MM.1S (cell line): ENCODE data around the gene UBAC2.

Experiments used
- DNase-seq: peaks from one replicate; pipeline ENCODE4 v3.0.0-alpha.2; 2015
- H2AFZ ChIP-seq: fragments of 300-600 bp; sonication (generic); 2 replicates; pipeline ENCODE4 v1.6.0; 2016; ENCODE audit warnings: antibody characterized with exemption, low read length
- H3F3A ChIP-seq: fragments of 300-600 bp; sonication (generic); 2 replicates; pipeline ENCODE4 v1.6.1; 2016; ENCODE audit warnings: mild to moderate bottlenecking, antibody characterized with exemption, low read length, moderate library complexity, mixed read lengths; ENCODE audit not compliant: insufficient read depth
- H3K27ac ChIP-seq: fragments of 300-600 bp; sonication (generic); 2 replicates; pipeline ENCODE4 v1.5.1; 2016; ENCODE audit warnings: mild to moderate bottlenecking, low read length
- H3K27me3 ChIP-seq: fragments of 300-600 bp; sonication (generic); replicated peaks from 2 replicates; pipeline ENCODE4 v1.6.0; 2016; ENCODE audit warnings: low read length; ENCODE audit not compliant: insufficient read depth
- H3K36me3 ChIP-seq: fragments of 300-600 bp; sonication (generic); replicated peaks from 2 replicates; pipeline ENCODE4 v1.6.1; 2016; ENCODE audit warnings: mild to moderate bottlenecking, low read length, mixed read lengths; ENCODE audit not compliant: insufficient read depth
- H3K4me1 ChIP-seq: fragments of 300-600 bp; sonication (generic); 2 replicates; pipeline ENCODE4 v1.6.1; 2016; ENCODE audit warnings: low read length, mixed read lengths
- H3K4me2 ChIP-seq: fragments of 300-600 bp; sonication (generic); 2 replicates; pipeline ENCODE4 v1.6.0; 2016; ENCODE audit warnings: low read depth, low read length
- H3K4me3 ChIP-seq: fragments of 300-600 bp; sonication (generic); 2 replicates; pipeline ENCODE4 v1.5.1; 2016; ENCODE audit warnings: low read length, mixed read lengths
- H3K79me2 ChIP-seq: fragments of 300-600 bp; sonication (generic); 2 replicates; pipeline ENCODE4 v1.6.1; 2016; ENCODE audit warnings: mixed run types, low read length, mixed read lengths
- H3K9ac ChIP-seq: fragments of 300-600 bp; sonication (generic); 2 replicates; pipeline ENCODE4 v1.6.1; 2016; ENCODE audit warnings: low read length, mixed read lengths
- H3K9me2 ChIP-seq: fragments of 300-600 bp; sonication (generic); replicated peaks from 2 replicates; pipeline ENCODE4 v1.6.1; 2016; ENCODE audit warnings: mild to moderate bottlenecking, low read length, mixed read lengths; ENCODE audit not compliant: insufficient read depth
- H3K9me3 ChIP-seq: fragments of 300-600 bp; sonication (generic); replicated peaks from 2 replicates; pipeline ENCODE4 v1.6.1; 2016; ENCODE audit warnings: mild to moderate bottlenecking, low read length, mixed read lengths; ENCODE audit not compliant: insufficient read depth
- H4K20me1 ChIP-seq: fragments of 300-600 bp; sonication (generic); 2 replicates; pipeline ENCODE4 v1.6.1; 2016; ENCODE audit warnings: mild to moderate bottlenecking, low read length, moderate library complexity, mixed read lengths; ENCODE audit not compliant: insufficient read depth
- CTCF ChIP-seq: fragments of 300-600 bp; sonication (generic); IDR thresholded peaks from 2 replicates; pipeline ENCODE4 v1.5.1; 2016; ENCODE audit warnings: antibody characterized with exemption, low read length, mixed read lengths
- EZH2 ChIP-seq: fragments of 300-600 bp; sonication (generic); optimal IDR thresholded peaks from 2 replicates; pipeline ENCODE3; 2017; ENCODE audit warnings: low read depth, mild to moderate bottlenecking, antibody characterized with exemption, low read length, mixed read lengths
- EZH2phosphoT487 ChIP-seq: fragments of 300-600 bp; sonication (generic); IDR thresholded peaks from 2 replicates; pipeline ENCODE4 v1.6.1; 2018; ENCODE audit warnings: antibody characterized with exemption, low read length

Gene UBAC2

GRCh38 chr13:99307648-99308339 lies 107.1 kb downstream of the UBAC2 start:
- H4K20me1 ChIP-seq: no peaks in the 10 kb centered on the region
- H3K9ac ChIP-seq: no peak overlapping the region
- no peak overlapping the region for H2AFZ ChIP-seq
- no peaks in the 10 kb centered on the region for H3K27me3 ChIP-seq
- no peak overlapping the region for H3K4me2 ChIP-seq
- no peak overlapping the region for H3K27ac ChIP-seq
- TF ChIP-seq CTCF (no peak), EZH2 (no peak), EZH2phosphoT487 (no peak)
- H3K79me2 ChIP-seq: no peaks in the 10 kb centered on the region
- H3K36me3 ChIP-seq: no peaks in the 10 kb centered on the region
- no peaks in the 10 kb centered on the region for H3K4me1 ChIP-seq
- H3K9me3 ChIP-seq: no peaks in the 10 kb centered on the region
- no peaks in the 10 kb centered on the region for H3F3A ChIP-seq
- DNase-seq: no peak
- no peaks in the 10 kb centered on the region for H3K9me2 ChIP-seq
- H3K4me3 ChIP-seq: no peak overlapping the region

GRCh38 chr13:99308471-99309087 lies 107.9 kb downstream of the UBAC2 start:
- H3K4me1 ChIP-seq: no peaks in the 10 kb centered on the region
- no peaks in the 10 kb centered on the region for H3K9me2 ChIP-seq
- no peak for DNase-seq
- H3K9ac ChIP-seq: no peak overlapping the region
- no peak overlapping the region for H3K4me3 ChIP-seq
- no peak overlapping the region for H2AFZ ChIP-seq
- no peaks in the 10 kb centered on the region for H3K9me3 ChIP-seq
- H3K27me3 ChIP-seq: no peaks in the 10 kb centered on the region
- no peaks in the 10 kb centered on the region for H3K36me3 ChIP-seq
- no peak overlapping the region for H3K4me2 ChIP-seq
- H3K27ac ChIP-seq: no peak overlapping the region
- H3K79me2 ChIP-seq: no peaks in the 10 kb centered on the region
- TF ChIP-seq EZH2 (no peak), CTCF (no peak), EZH2phosphoT487 (no peak)
- no peaks in the 10 kb centered on the region for H3F3A ChIP-seq
- H4K20me1 ChIP-seq: no peaks in the 10 kb centered on the region

GRCh38 chr13:99310382-99311031 lies 109.9 kb downstream of the UBAC2 start:
- H3K9me3 ChIP-seq: no peaks in the 10 kb centered on the region
- no peak overlapping the region for H3K27ac ChIP-seq
- H3K4me2 ChIP-seq: no peak overlapping the region
- no peaks in the 10 kb centered on the region for H3K9me2 ChIP-seq
- no peak overlapping the region for H3K9ac ChIP-seq
- no peaks in the 10 kb centered on the region for H3K27me3 ChIP-seq
- TF ChIP-seq EZH2: no peak
- no peak for TF ChIP-seq CTCF
- TF ChIP-seq EZH2phosphoT487: no peak
- DNase-seq: no peak
- no peak overlapping the region for H3K4me3 ChIP-seq
- H3K36me3 ChIP-seq: no peaks in the 10 kb centered on the region
- H3K4me1 ChIP-seq: no peaks in the 10 kb centered on the region
- no peaks in the 10 kb centered on the region for H3K79me2 ChIP-seq
- H3F3A ChIP-seq: no peaks in the 10 kb centered on the region
- H4K20me1 ChIP-seq: no peaks in the 10 kb centered on the region
- H2AFZ ChIP-seq: no peak overlapping the region
